GM12872 (cell line): Measurements from ENCODE around the gene BCAS4.
A peak's percentile ranks its signal among the peaks of the same experiment; 100 is the strongest.

Experiments
- TF ChIP-seq, protein P1 (sequence below): IDR thresholded peaks from 3 replicates; pipeline ENCODE4 v1.5.1; 2011; ENCODE audit warnings: low read depth, mild to moderate bottlenecking, low read length, moderate library complexity; ENCODE audit not compliant: insufficient read depth

BCAS4 gene

DNA sequence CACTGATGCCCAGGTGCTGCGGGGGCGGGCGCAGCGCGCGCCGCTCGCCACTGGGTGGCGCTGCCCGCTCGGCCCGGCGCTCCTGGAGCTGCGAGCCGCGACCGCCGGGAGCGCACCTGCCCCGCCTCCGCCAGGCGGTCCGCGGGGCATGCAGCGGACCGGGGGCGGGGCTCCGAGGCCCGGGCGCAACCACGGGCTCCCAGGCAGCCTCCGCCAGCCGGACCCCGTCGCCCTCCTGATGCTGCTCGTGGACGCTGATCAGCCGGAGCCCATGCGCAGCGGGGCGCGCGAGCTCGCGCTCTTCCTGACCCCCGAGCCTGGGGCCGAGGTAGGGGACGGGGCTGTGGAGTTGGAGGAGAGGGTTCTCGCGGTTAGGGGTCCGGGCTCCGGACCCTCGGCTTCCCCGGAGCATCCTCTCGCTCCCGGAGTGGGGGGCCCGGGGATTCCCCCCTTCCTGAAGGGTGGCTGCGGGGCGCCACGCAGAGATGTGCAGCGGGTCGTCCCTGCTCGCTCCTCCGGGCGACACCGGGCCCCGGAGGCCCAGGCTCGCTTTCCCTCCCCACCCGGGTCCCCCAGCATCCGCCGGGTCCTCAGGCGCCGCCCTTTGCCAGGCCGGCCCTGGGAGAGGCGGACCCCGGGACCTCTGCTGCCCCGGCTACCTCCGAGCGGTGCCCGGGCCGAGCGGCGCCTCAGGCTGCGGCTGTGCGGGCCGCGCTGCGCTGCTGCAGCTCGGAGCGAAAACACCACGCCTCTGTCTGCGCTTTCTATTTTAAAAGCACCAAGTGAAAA lies at the start of gene BCAS4:
Gene BCAS4, plus strand, starts transcription at position 216 of the 789 bp plus-strand sequence. Its CDS starts 23 bp downstream, at position 239.
- TF ChIP-seq, protein P1, sequence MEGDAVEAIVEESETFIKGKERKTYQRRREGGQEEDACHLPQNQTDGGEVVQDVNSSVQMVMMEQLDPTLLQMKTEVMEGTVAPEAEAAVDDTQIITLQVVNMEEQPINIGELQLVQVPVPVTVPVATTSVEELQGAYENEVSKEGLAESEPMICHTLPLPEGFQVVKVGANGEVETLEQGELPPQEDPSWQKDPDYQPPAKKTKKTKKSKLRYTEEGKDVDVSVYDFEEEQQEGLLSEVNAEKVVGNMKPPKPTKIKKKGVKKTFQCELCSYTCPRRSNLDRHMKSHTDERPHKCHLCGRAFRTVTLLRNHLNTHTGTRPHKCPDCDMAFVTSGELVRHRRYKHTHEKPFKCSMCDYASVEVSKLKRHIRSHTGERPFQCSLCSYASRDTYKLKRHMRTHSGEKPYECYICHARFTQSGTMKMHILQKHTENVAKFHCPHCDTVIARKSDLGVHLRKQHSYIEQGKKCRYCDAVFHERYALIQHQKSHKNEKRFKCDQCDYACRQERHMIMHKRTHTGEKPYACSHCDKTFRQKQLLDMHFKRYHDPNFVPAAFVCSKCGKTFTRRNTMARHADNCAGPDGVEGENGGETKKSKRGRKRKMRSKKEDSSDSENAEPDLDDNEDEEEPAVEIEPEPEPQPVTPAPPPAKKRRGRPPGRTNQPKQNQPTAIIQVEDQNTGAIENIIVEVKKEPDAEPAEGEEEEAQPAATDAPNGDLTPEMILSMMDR: peak; percentile 86

- TF ChIP-seq, protein P1: no peak
Observed at GRCh38 chr20:50745634-50746137, 49.2 kb upstream of the BCAS4 start.

DNA sequence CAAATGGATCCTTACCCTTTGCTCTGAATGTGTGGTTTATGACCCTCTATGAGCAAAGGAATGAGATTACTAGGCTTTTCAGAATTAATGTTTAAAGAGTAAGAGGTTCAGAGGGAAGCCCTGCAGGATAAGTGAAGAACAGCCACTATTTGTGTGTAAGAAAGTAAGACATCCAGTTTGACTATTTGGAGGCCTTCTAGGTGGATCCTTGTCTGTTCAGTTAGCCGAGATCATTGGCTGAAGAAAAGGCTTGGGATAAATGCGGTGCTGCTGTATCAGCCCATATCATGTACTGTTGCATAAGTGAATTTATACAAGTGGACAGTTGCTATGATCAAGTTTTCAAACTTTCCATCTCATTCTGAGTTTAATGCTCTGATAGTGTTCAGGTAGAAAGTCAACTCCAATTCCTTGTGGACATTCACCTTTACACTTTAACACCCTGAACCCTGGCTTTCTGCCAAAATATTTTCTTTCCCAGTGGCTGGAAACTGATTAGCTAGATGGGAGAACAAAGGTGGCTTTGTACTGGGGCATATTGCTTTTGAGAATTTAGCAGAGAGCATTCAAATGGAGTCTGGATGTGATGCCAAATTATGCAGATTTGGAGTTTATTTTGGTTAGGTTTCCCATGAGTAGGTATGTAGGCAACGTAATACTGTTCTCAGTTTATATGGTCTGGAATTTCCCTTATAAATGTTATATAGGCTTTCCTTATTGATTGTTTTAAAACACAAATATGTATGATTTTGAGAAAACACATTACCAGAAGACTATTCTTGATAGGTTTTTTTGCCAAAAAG lies 48.5 kb upstream of the BCAS4 start:
- TF ChIP-seq, protein P1: no peak

GRCh38 chr20:50747275-50747674 lies 47.6 kb upstream of the BCAS4 start:
- TF ChIP-seq, protein P1: no peak

- TF ChIP-seq, protein P1: no peak
Observed at GRCh38 chr20:50750145-50750671, 44.7 kb upstream of the BCAS4 start.

- TF ChIP-seq, protein P1: no peak
Observed at GRCh38 chr20:50753152-50753551, 41.7 kb upstream of the BCAS4 start.

GRCh38 chr20:50754420-50754819 lies 40.4 kb upstream of the BCAS4 start:
- TF ChIP-seq, protein P1: no peak
